Measurements from ENCODE around the gene TTYH1.

The TTYH1 gene

DNA sequence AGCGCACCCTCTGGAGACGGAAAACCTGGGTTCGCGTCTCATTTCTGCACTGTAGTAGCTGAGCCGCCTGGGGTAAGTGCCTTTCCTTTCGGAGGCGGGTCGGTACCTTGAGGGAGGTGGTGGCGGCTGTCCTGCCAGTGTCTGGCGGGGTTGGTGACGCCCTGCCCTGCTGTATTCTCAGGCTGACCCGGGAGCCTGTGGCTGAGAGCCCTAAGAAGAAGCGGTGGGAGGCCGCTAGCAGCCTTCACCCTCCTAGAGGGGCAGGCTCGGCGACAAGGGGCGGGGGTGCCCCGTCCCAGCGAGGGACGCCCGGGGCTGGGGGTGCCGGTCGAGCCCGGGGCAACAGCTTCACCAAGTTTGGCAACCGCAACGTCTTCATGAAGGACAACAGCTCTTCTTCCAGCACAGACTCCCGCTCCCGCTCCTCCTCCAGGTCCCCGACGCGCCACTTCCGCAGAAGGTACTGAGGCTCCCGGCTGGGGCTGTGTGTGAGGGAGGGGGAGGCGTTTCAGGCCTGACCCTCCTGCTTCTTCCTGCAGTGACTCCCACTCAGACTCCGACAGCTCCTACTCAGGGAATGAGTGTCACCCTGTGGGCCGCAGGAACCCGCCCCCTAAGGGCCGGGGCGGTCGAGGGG, 40.6 kb downstream of the TTYH1 start:
- H3K9me3 ChIP-seq (ENCODE audit: control insufficient read depth in 2 of 2, low read length in 2 of 2): no peaks in the 10 kb centered on the region
- H3K27ac ChIP-seq (ENCODE audit: low read length): no peak overlapping the region
- no peak overlapping the region for H3K4me3 ChIP-seq (ENCODE audit: low read length in 2 of 2)
- H3K9ac ChIP-seq (ENCODE audit: low read length in 2 of 2): no peak overlapping the region
- peaks cover 28% of the 10 kb centered on the region for H3K4me1 ChIP-seq (ENCODE audit: control insufficient read depth, insufficient read depth, low read length)
- H3K27me3 ChIP-seq (ENCODE audit: control insufficient read depth in 1 of 2, insufficient read depth in 2 of 2, low read length in 2 of 2): no peaks in the 10 kb centered on the region
- peaks cover 70 to 84% of the 10 kb centered on the region in 2 donors for H3K36me3 ChIP-seq (ENCODE audit: control insufficient read depth in 2 of 2, insufficient read depth in 2 of 2, low read length in 2 of 2)

DNA sequence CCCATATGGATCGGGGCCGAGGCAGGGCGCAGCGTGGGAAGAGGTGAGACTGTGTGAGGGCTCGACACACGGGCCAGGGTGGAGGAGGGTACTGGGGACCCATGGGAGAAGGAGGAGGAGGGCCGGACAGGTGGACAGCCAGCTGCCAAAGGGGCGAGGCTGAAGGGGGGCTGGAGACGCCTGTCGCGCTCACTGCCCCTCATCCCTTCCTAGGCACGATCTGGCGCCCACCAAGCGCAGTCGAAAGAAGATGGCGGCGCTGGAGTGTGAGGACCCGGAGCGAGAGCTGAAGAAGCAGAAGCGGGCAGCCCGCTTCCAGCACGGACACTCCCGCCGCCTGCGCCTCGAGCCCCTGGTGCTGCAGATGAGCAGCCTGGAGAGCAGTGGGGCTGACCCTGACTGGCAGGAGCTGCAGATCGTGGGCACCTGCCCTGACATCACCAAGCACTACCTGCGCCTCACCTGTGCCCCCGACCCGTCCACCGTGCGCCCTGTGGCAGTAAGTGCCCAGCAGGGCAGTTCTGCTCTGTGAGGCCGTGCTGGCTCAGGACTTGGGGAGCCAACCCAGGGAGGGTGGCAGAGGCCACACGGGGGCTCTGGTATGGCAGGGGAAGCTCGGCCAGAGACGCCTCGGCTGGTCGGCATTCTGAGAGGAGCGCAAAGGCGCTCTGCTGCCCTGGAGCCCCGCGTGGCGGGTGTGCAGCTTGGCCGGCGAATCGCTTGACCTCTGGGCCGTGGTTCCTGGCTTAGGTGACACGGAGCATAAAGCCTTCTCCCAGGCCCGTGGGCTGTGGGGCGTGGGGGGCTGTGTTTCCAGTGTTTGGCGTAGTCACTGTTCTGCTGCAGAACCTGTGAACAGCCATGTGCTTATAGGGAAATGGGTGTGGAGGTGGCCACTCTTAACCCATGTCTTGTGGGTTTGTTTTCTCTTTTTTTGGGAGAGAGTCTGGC, 41.4 kb downstream of the TTYH1 start:
- Histone ChIP-seq H3K27me3 (ENCODE audit: control insufficient read depth in 1 of 2, insufficient read depth in 2 of 2, low read length in 2 of 2) (no peaks in the 10 kb centered on the region), H3K9ac (ENCODE audit: low read length in 2 of 2) (no peak overlapping the region), H3K4me3 (ENCODE audit: low read length in 2 of 2) (no peak overlapping the region), H3K27ac (ENCODE audit: low read length) (no peak overlapping the region), H3K9me3 (ENCODE audit: control insufficient read depth in 2 of 2, low read length in 2 of 2) (no peaks in the 10 kb centered on the region), H3K4me1 (ENCODE audit: control insufficient read depth, insufficient read depth, low read length) (peaks cover 25% of the 10 kb centered on the region), H3K36me3 (ENCODE audit: control insufficient read depth in 2 of 2, insufficient read depth in 2 of 2, low read length in 2 of 2) (peaks cover 63 to 82% of the 10 kb centered on the region in 2 donors)

GRCh38 chr19:54457773-54458647, 42.7 kb downstream of the TTYH1 start:
- H3K9ac ChIP-seq (ENCODE audit: low read length in 2 of 2): no peak overlapping the region
- peaks cover 50 to 72% of the 10 kb centered on the region in 2 donors for H3K36me3 ChIP-seq (ENCODE audit: control insufficient read depth in 2 of 2, insufficient read depth in 2 of 2, low read length in 2 of 2)
- peaks cover 31% of the 10 kb centered on the region for H3K4me1 ChIP-seq (ENCODE audit: control insufficient read depth, insufficient read depth, low read length)
- H3K27ac ChIP-seq (ENCODE audit: low read length): no peak overlapping the region
- H3K27me3 ChIP-seq (ENCODE audit: control insufficient read depth in 1 of 2, insufficient read depth in 2 of 2, low read length in 2 of 2): no peaks in the 10 kb centered on the region
- no peak overlapping the region for H3K4me3 ChIP-seq (ENCODE audit: low read length in 2 of 2)
- H3K9me3 ChIP-seq (ENCODE audit: control insufficient read depth in 2 of 2, low read length in 2 of 2): no peaks in the 10 kb centered on the region

DNA sequence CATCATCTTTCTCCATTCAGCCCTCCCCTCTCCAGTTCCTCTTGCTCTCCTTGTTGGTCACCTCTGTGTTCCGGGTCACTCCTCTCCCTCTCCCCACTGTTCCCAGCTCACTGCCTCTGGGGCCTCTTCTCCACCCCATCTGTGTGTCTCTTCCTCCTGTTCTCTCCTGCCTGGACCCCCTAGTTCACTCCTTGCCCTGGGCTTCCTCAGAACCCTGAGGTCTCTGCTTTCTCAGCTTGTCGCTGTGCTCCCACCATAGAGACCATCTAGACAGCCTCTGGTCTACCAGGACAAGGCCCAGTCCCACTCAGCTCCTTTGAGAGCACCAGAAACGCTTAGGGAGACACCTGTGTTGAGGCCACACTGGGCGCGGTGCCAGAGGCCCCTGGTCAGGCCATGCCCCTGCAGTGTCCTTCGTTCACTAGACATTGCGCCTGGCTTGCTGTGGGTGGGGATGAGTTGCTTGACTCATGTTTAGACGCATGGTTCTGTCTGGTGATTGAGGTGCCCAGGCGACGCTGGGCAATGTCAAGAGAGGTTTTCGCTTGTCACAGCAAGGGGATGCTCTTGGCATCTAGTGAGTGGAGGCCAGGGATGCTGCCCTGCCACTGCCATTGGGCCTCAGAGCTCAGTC, 43.5 kb downstream of the TTYH1 start:
- H3K4me3 ChIP-seq (ENCODE audit: low read length in 2 of 2): no peak overlapping the region
- H3K27me3 ChIP-seq (ENCODE audit: control insufficient read depth in 1 of 2, insufficient read depth in 2 of 2, low read length in 2 of 2): no peaks in the 10 kb centered on the region
- H3K4me1 ChIP-seq (ENCODE audit: control insufficient read depth, insufficient read depth, low read length): peaks cover 31% of the 10 kb centered on the region
- no peak overlapping the region for H3K27ac ChIP-seq (ENCODE audit: low read length)
- H3K9me3 ChIP-seq (ENCODE audit: control insufficient read depth in 2 of 2, low read length in 2 of 2): no peaks in the 10 kb centered on the region
- H3K9ac ChIP-seq (ENCODE audit: low read length in 2 of 2): no peak overlapping the region
- H3K36me3 ChIP-seq (ENCODE audit: control insufficient read depth in 2 of 2, insufficient read depth in 2 of 2, low read length in 2 of 2): peaks cover 42 to 64% of the 10 kb centered on the region in 2 donors

DNA sequence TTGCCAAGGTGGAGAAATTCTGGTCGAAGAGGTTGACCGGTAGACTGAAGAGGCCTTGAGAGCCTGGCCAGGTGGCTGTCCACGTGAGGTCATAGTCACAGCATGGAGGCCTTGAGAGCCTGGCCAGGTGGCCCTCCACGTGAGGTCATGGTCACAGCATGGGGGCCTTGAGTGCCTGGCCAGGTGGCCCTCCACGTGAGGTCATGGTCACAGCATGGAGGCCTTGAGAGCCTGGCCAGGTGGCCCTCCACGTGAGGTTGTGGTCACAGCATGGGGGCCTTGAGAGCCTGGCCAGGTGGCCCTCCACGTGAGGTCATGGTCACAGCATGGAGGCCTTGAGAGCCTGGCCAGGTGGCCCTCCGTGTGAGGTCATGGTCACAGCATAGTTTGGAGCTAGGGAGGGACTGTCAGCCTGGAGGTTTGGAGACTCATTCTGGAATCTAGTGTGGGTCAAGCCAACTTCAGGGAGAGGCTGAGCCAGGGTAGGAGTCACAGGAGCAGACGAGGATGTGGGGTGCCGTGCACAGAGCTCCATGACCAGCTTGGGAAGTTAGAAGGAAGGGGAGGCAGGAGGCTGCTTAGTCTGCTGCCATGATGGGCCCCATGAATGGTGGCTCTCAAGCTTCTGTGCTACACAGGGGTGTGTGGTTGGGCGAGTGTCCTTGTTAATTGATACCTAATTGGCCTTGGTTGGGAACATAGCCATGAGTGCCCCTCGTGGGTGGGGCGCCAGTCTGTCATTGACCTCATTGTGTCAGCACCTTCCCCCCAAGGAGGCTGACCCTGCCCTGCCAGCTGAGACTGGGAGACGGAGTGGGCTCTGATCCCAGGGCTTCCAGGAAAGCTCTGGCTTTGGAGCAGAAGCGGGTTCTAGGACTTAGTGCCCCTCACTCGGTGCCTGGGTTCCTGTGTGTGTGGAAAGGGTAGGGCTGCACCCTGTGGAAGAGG, 44.3 kb downstream of the TTYH1 start:
- Histone ChIP-seq H3K9ac (ENCODE audit: low read length in 2 of 2) (no peak overlapping the region), H3K36me3 (ENCODE audit: control insufficient read depth in 2 of 2, insufficient read depth in 2 of 2, low read length in 2 of 2) (peaks cover 34 to 56% of the 10 kb centered on the region in 2 donors)

GRCh38 chr19:54460230-54461005, 45.2 kb downstream of the TTYH1 start:
- Histone ChIP-seq H3K9me3 (ENCODE audit: control insufficient read depth in 2 of 2, low read length in 2 of 2) (no peaks in the 10 kb centered on the region), H3K36me3 (ENCODE audit: control insufficient read depth in 2 of 2, insufficient read depth in 2 of 2, low read length in 2 of 2) (peaks cover 26 to 48% of the 10 kb centered on the region in 2 donors), H3K27me3 (ENCODE audit: control insufficient read depth in 1 of 2, insufficient read depth in 2 of 2, low read length in 2 of 2) (no peaks in the 10 kb centered on the region), H3K4me3 (ENCODE audit: low read length in 2 of 2) (no peak overlapping the region), H3K27ac (ENCODE audit: low read length) (no peak overlapping the region), H3K9ac (ENCODE audit: low read length in 2 of 2) (no peak overlapping the region), H3K4me1 (ENCODE audit: control insufficient read depth, insufficient read depth, low read length) (peaks cover 44% of the 10 kb centered on the region)

More for the DNA sequence above, 44.3 kb downstream of the TTYH1 start:
- no peaks in the 10 kb centered on the region for H3K9me3 ChIP-seq (ENCODE audit: control insufficient read depth in 2 of 2, low read length in 2 of 2)
- no peak overlapping the region for H3K27ac ChIP-seq (ENCODE audit: low read length)
- no peak overlapping the region for H3K4me3 ChIP-seq (ENCODE audit: low read length in 2 of 2)
- no peaks in the 10 kb centered on the region for H3K27me3 ChIP-seq (ENCODE audit: control insufficient read depth in 1 of 2, insufficient read depth in 2 of 2, low read length in 2 of 2)
- peaks cover 39% of the 10 kb centered on the region for H3K4me1 ChIP-seq (ENCODE audit: control insufficient read depth, insufficient read depth, low read length)

- Histone ChIP-seq H3K9ac (ENCODE audit: low read length in 2 of 2) (no peak overlapping the region), H3K27me3 (ENCODE audit: control insufficient read depth in 1 of 2, insufficient read depth in 2 of 2, low read length in 2 of 2) (no peaks in the 10 kb centered on the region), H3K4me3 (ENCODE audit: low read length in 2 of 2) (no peak overlapping the region), H3K36me3 (ENCODE audit: control insufficient read depth in 2 of 2, insufficient read depth in 2 of 2, low read length in 2 of 2) (peaks cover 23 to 44% of the 10 kb centered on the region in 2 donors), H3K4me1 (ENCODE audit: control insufficient read depth, insufficient read depth, low read length) (peaks cover 44% of the 10 kb centered on the region), H3K27ac (ENCODE audit: low read length) (no peak overlapping the region), H3K9me3 (ENCODE audit: control insufficient read depth in 2 of 2, low read length in 2 of 2) (no peaks in the 10 kb centered on the region)
These were observed 45.9 kb downstream of the TTYH1 start for GRCh38 chr19:54461210-54461609.

GRCh38 chr19:54461613-54462012, 46.3 kb downstream of the TTYH1 start:
- Histone ChIP-seq H3K9me3 (ENCODE audit: control insufficient read depth in 2 of 2, low read length in 2 of 2) (no peaks in the 10 kb centered on the region), H3K27ac (ENCODE audit: low read length) (peak overlapping the region; percentile 78), H3K4me1 (ENCODE audit: control insufficient read depth, insufficient read depth, low read length) (peaks cover 44% of the 10 kb centered on the region), H3K36me3 (ENCODE audit: control insufficient read depth in 2 of 2, insufficient read depth in 2 of 2, low read length in 2 of 2) (peaks cover 23 to 40% of the 10 kb centered on the region in 2 donors), H3K4me3 (ENCODE audit: low read length in 2 of 2) (no peak overlapping the region), H3K27me3 (ENCODE audit: control insufficient read depth in 1 of 2, insufficient read depth in 2 of 2, low read length in 2 of 2) (no peaks in the 10 kb centered on the region), H3K9ac (ENCODE audit: low read length in 2 of 2) (no peak overlapping the region)

Measured in stomach smooth muscle (tissue), 2 donors.